Erythroblast (primary cell): ENCODE results near the gene XKR8.

Experiments used
- GATA1 ChIP-seq: IDR thresholded peaks from 2 replicates; pipeline ENCODE4 v1.6.1; 2011; ENCODE audit warnings: low read depth, mild to moderate bottlenecking, control low read depth, low read length, moderate library complexity
- POLR2A ChIP-seq: IDR thresholded peaks from 2 replicates; pipeline ENCODE4 v1.6.1; 2011; ENCODE audit warnings: mild to moderate bottlenecking, low read length

DNA sequence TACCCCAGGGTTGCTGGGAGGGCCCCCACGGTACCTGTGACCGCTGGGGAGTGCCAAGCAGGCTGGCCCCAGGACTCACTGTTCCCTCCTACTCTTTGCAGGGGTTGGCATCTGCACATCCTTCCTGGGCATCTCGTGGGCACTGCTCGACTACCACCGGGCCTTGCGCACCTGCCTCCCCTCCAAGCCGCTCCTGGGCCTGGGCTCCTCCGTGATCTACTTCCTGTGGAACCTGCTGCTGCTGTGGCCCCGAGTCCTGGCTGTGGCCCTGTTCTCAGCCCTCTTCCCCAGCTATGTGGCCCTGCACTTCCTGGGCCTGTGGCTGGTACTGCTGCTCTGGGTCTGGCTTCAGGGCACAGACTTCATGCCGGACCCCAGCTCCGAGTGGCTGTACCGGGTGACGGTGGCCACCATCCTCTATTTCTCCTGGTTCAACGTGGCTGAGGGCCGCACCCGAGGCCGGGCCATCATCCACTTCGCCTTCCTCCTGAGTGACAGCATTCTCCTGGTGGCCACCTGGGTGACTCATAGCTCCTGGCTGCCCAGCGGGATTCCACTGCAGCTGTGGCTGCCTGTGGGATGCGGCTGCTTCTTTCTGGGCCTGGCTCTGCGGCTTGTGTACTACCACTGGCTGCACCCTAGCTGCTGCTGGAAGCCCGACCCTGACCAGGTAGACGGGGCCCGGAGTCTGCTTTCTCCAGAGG, 6.8 kb downstream of the XKR8 start:
- TF ChIP-seq POLR2A, result no peak
- no peak for TF ChIP-seq GATA1
